H7 (cell line): ENCODE results near the gene IFT81. TPM values are rescaled to one million over a fixed set of nuclear protein-coding genes. Genes with fewer than 3 reads are reported as not detected.

ENCODE experiments used
- total RNA-seq: library from RNA; depleted of rRNA; stranded (reverse); fragments of >200 nt; shearing (Covaris generic); gene quantifications from 2 replicates; pipeline ENCODE4 v1.2.3, GENCODE V29; 2014; rRNA removed

Gene IFT81
- total RNA-seq, 1 experiment from 2014 or later = 7.0 TPM

Other genes with a start within 250 kb of the IFT81 start
- 24.1 and 28.8 TPM in 2 replicates for gene GLTP, start 243.8 kb upstream of the IFT81 start, total RNA-seq
- 13.3 and 16.4 TPM in 2 replicates for gene TCHP, start 224.1 kb upstream of the IFT81 start, total RNA-seq
- gene GIT2, start 128.0 kb upstream of the IFT81 start, total RNA-seq = 16.3 and 22.7 TPM in 2 replicates
- 24.6 and 25.9 TPM in 2 replicates for gene ANKRD13A, start 124.9 kb upstream of the IFT81 start, total RNA-seq
- 14.9 and 31.0 TPM in 2 replicates for gene C12orf76, start 75.8 kb upstream of the IFT81 start, total RNA-seq
- 98.7 and 107 TPM in 2 replicates for gene ATP2A2, start 156.9 kb downstream of the IFT81 start, total RNA-seq